Psoas muscle (tissue), 8 donors: ENCODE measurements around the gene DAPK3. TPM values are rescaled to one million over a fixed set of nuclear protein-coding genes. Genes with fewer than 3 reads are reported as not detected.
A peak's percentile ranks its signal among the peaks of the same experiment; 100 is the strongest.

Experiments
- ATAC-seq, 4 donors: fragments of 200-7000 bp; cut with Tn5 transposase; one replicate each; pipeline ENCODE4 v1.9.1; 2020; ENCODE audit warnings: moderate library complexity in 3 of 4, mild to moderate bottlenecking in 2 of 4
- DNase-seq, 2 donors: peaks; one replicate each; pipeline ENCODE4 v3.0.0-alpha.2; 2020
- H3K27ac ChIP-seq: fragments of 200-600 bp; one replicate; pipeline ENCODE4 v1.8.0; 2022
- H3K27me3 ChIP-seq, 3 donors: fragments of 200-600 bp in 1 of 3; one replicate each; pipeline versions ENCODE4 v1.6.1 to v1.8.0; 2013 to 2022; ENCODE audit warnings: low read length in 2 of 3, mild to moderate bottlenecking in 2 of 3, moderate library complexity in 1 of 3; ENCODE audit not compliant: insufficient read depth in 3 of 3
- H3K36me3 ChIP-seq, 2 donors: fragments of 200-600 bp in 1 of 2; one replicate each; pipeline versions ENCODE4 v1.6.1 to v1.8.0; 2013 to 2022; ENCODE audit warnings: low read depth in 1 of 2, mild to moderate bottlenecking in 1 of 2, moderate library complexity in 1 of 2; ENCODE audit not compliant: insufficient read depth in 1 of 2
- H3K4me1 ChIP-seq: fragments of 200-600 bp; one replicate; pipeline ENCODE4 v1.8.0; 2022
- H3K4me3 ChIP-seq: fragments of 200-600 bp; one replicate; pipeline ENCODE4 v1.8.0; 2022; ENCODE audit warnings: mild to moderate bottlenecking
- H3K9me3 ChIP-seq: fragments of 200-600 bp; one replicate; pipeline ENCODE4 v1.8.0; 2022
- CTCF ChIP-seq: fragments of 200-600 bp; IDR thresholded peaks from one replicate; pipeline ENCODE4 v1.8.0; 2022; ENCODE audit warnings: antibody characterized with exemption
- WGBS, 3 donors: extraction: QIAGEN DNeasy Blood & Tissue Kit; methylation state at CpG; one replicate each; pipeline versions ENCODE4 v1.1.6 to v1.1.7; 2013; 5-methylcytosine and 5-hydroxymethylcytosine counted together
- intact Hi-C, 2 donors: fragments of 100-400 bp; cut with DNase I; formaldehyde crosslinking; loops; one replicate each; pipeline versions ENCODE4 v1.11.0 to v1.14.2; 2022
- polyA plus RNA-seq, 3 donors: library from polyadenylated mRNA; stranded (reverse); fragments of 200-250 nt; gene quantifications; one replicate each; pipeline ENCODE4 v1.2.3, GENCODE V29; 2013
- total RNA-seq, 4 donors: library from RNA; stranded (reverse); fragmentation: NEBNext Ultra II Directional in 2 of 4; extraction: Animal tissue kit (Norgen Biotek cat#: 25700) in 2 of 4; gene quantifications; one replicate each; pipeline versions ENCODE4 v1.2.1 to v1.2.4, GENCODE V29; 2021 to 2023
- donor health status: healthy with polysubstance abuse.
- donor health status: DM: no; HTN: no; CAD: no; lungs with moderate emphysema.
- donor health status: Bipolar disorder and iron deficiency.
- donor health status: healthy.
- donor health status: DM: yes; HTN: yes; CAD: no.
- donor health status: DM: no; HTN: no; CAD: no.
- donor health status: DM: no; HTN: no; CAD: no.
- donor health status: DM: yes; HTN: yes; CAD: no.

The DAPK3 gene
- total and polyA plus RNA-seq, 7 donors, result 92.6 to 176 (median 142) TPM

- Histone ChIP-seq H3K36me3 (peaks cover 5 to 30% of the 10 kb centered on the region in 2 donors), H3K27me3 (no peaks in the 10 kb centered on the region), H3K4me3 (no peak overlapping the region), H3K4me1 (peaks cover 49% of the 10 kb centered on the region), H3K9me3 (no peaks in the 10 kb centered on the region), H3K27ac (no peak overlapping the region)
- DNase-seq (no peak), ATAC-seq (no peak)
- 92 to 97% (median 94%) methylated on average over 12 to 15 of the region's 15 CpGs for WGBS, 3 donors
- TF ChIP-seq CTCF, result no peak
- intact Hi-C loops, result no loop called here
Measured at GRCh38 chr19:4016903-4017638, 46.2 kb upstream of the DAPK3 start.

GRCh38 chr19:4016486-4016885 lies 45.6 kb upstream of the DAPK3 start:
- peak overlapping the region; percentile 54 for H3K4me3 ChIP-seq
- intact Hi-C loops, result no loop called here
- H3K27me3 ChIP-seq, result no peaks in the 10 kb centered on the region
- 78 to 87% (median 79%) methylated on average over 12 of the region's 12 CpGs for WGBS, 3 donors
- H3K27ac ChIP-seq, result peak overlapping the region; percentile 64
- TF ChIP-seq CTCF, result no peak
- H3K36me3 ChIP-seq, result peaks cover 5 to 30% of the 10 kb centered on the region in 2 donors
- ATAC-seq (peak in 1 of 4 donors; percentile 2), DNase-seq (no peak)
- peaks cover 51% of the 10 kb centered on the region for H3K4me1 ChIP-seq
- H3K9me3 ChIP-seq, result no peaks in the 10 kb centered on the region

GRCh38 chr19:4015705-4016402 lies 45.0 kb upstream of the DAPK3 start:
- peak in 1 of 2 donors; percentile 76 for DNase-seq
- H3K9me3 ChIP-seq, result no peaks in the 10 kb centered on the region
- ATAC-seq, result peak; percentile 56 to 71 (median 58)
- no peak for TF ChIP-seq CTCF
- peaks cover 56% of the 10 kb centered on the region for H3K4me1 ChIP-seq
- peak overlapping the region; percentile 54 for H3K4me3 ChIP-seq
- no peaks in the 10 kb centered on the region for H3K27me3 ChIP-seq
- peak overlapping the region; percentile 64 for H3K27ac ChIP-seq
- intact Hi-C loops, result no loop called here
- WGBS, 3 donors, result 29 to 44% (median 37%) methylated on average over 33 to 37 of the region's 37 CpGs
- peaks cover 5 to 30% of the 10 kb centered on the region in 2 donors for H3K36me3 ChIP-seq

GRCh38 chr19:4014541-4015491 lies 43.9 kb upstream of the DAPK3 start:
- Histone ChIP-seq H3K27ac (peak overlapping the region; percentile 64), H3K27me3 (no peaks in the 10 kb centered on the region), H3K4me3 (peak overlapping the region; percentile 54), H3K4me1 (peaks cover 63% of the 10 kb centered on the region), H3K36me3 (peaks cover 5 to 30% of the 10 kb centered on the region in 2 donors), H3K9me3 (no peaks in the 10 kb centered on the region)
- intact Hi-C loops, result loop anchor here in 1 of 2 donors (5.0 kb wide), 1 partner anchor 32 kb away; no protein-coding TSS in a partner anchor
- TF ChIP-seq CTCF, result no peak
- WGBS, 3 donors, result 61 to 72% (median 69%) methylated on average over 22 to 25 of the region's 25 CpGs
- DNase-seq (peak; percentile 55 to 74), ATAC-seq (peak; percentile 2 to 24 (median 20))
